WTC11 (cell line): ENCODE measurements around the gene SETD7. TPM values are rescaled to one million over a fixed set of nuclear protein-coding genes. Genes with fewer than 3 reads are reported as not detected.

ENCODE experiments used
- ATAC-seq: fragments of 200-7000 bp; cut with Tn5 transposase; 2 replicates; pipeline ENCODE4 v1.10.0; 2021; ENCODE audit warnings: mild to moderate bottlenecking, moderate library complexity
- CTCF ChIA-PET: fragments of 300-600 bp; sonication (Branson Sonifier 250); formaldehyde crosslinking; loops from one replicate; lab custom pipeline; 2021; ENCODE audit warnings: antibody characterized with exemption; lab: Charles Lee
- POLR2A ChIA-PET: fragments of 350-600 bp; sonication (Branson Sonifier 250); formaldehyde crosslinking; loops from one replicate; lab custom pipeline; 2021; ENCODE audit warnings: antibody characterized with exemption; lab: Charles Lee
- DNase-seq: peaks from one replicate; pipeline ENCODE4 v3.0.0; 2021; ENCODE audit warnings: low spot score
- H3K27ac Mint-ChIP-seq: 2 replicates; pipeline ENCODE4 v1.8.0; 2021; ENCODE audit warnings: mixed read lengths
- H3K27me3 Mint-ChIP-seq: 2 replicates; pipeline ENCODE4 v1.8.0; 2021; ENCODE audit warnings: low read depth, mild to moderate bottlenecking, moderate library complexity, mixed read lengths
- H3K36me3 Mint-ChIP-seq: 2 replicates; pipeline ENCODE4 v1.8.0; 2021; ENCODE audit warnings: mixed read lengths
- H3K4me1 Mint-ChIP-seq: 2 replicates; pipeline ENCODE4 v1.8.0; 2022; ENCODE audit warnings: mixed read lengths
- H3K4me3 Mint-ChIP-seq: 2 replicates; pipeline ENCODE4 v1.8.0; 2021; ENCODE audit warnings: mild to moderate bottlenecking, moderate library complexity, mixed read lengths
- H3K9me3 Mint-ChIP-seq: 2 replicates; pipeline ENCODE4 v1.8.0; 2021; ENCODE audit warnings: mixed read lengths
- AR ChIP-seq: fragments of 250-450 bp; sonication (Bioruptor Pico); IDR thresholded peaks from 2 replicates; pipeline ENCODE4 v1.9.0; 2021; ENCODE audit warnings: mild to moderate bottlenecking
- ARID4B ChIP-seq: sonication (generic); formaldehyde crosslinking; IDR thresholded peaks from 2 replicates; pipeline ENCODE4 v1.8.0; 2023; ENCODE audit warnings: missing genetic modification reagents, mild to moderate bottlenecking, borderline replicate concordance
- ATF3 ChIP-seq: sonication (generic); formaldehyde crosslinking; conservative IDR thresholded peaks from 2 replicates; pipeline ENCODE4 v1.8.1; 2022; ENCODE audit warnings: mild to moderate bottlenecking, missing genetic modification reagents
- ATF6 ChIP-seq: sonication (generic); formaldehyde crosslinking; IDR thresholded peaks from 2 replicates; pipeline ENCODE4 v1.8.1; 2023; ENCODE audit warnings: mild to moderate bottlenecking, missing genetic modification reagents
- ELF4 ChIP-seq: sonication (generic); formaldehyde crosslinking; IDR thresholded peaks from 2 replicates; pipeline ENCODE4 v1.8.1; 2022; ENCODE audit warnings: low read depth, mild to moderate bottlenecking, moderate library complexity, missing genetic modification reagents
- EMX1 ChIP-seq: fragments of 250-450 bp; sonication (Bioruptor Pico); IDR thresholded peaks from 2 replicates; pipeline ENCODE4 v1.8.0; 2021; ENCODE audit warnings: mild to moderate bottlenecking
- FOXJ3 ChIP-seq: sonication (generic); formaldehyde crosslinking; IDR thresholded peaks from 2 replicates; pipeline ENCODE4 v1.9.0; 2021; ENCODE audit warnings: missing genetic modification reagents, mild to moderate bottlenecking, borderline replicate concordance
- GABPB1 ChIP-seq: sonication (generic); formaldehyde crosslinking; IDR thresholded peaks from 2 replicates; pipeline ENCODE4 v1.8.1; 2023; ENCODE audit warnings: mild to moderate bottlenecking, missing genetic modification reagents
- IRF1 ChIP-seq: sonication (generic); formaldehyde crosslinking; IDR thresholded peaks from 2 replicates; pipeline ENCODE4 v1.8.0; 2023; ENCODE audit warnings: missing genetic modification reagents
- JUN ChIP-seq: sonication (generic); formaldehyde crosslinking; IDR thresholded peaks from 2 replicates; pipeline ENCODE4 v1.8.0; 2023; ENCODE audit warnings: mild to moderate bottlenecking, missing genetic modification reagents
- NR1H2 ChIP-seq: sonication (generic); formaldehyde crosslinking; IDR thresholded peaks from 2 replicates; pipeline ENCODE4 v1.9.0; 2021; ENCODE audit warnings: mild to moderate bottlenecking, moderate library complexity, missing genetic modification reagents
- NR2C2 ChIP-seq: sonication (generic); formaldehyde crosslinking; IDR thresholded peaks from 2 replicates; pipeline ENCODE4 v1.8.0; 2022; ENCODE audit warnings: mild to moderate bottlenecking, missing genetic modification reagents
- SMAD4 ChIP-seq: sonication (generic); formaldehyde crosslinking; IDR thresholded peaks from 2 replicates; pipeline ENCODE4 v1.8.0; 2022; ENCODE audit warnings: mild to moderate bottlenecking, missing genetic modification reagents
- ZMAT4 ChIP-seq: fragments of 250-450 bp; sonication (Bioruptor Pico); IDR thresholded peaks from 2 replicates; pipeline ENCODE4 v1.9.0; 2021; ENCODE audit warnings: mild to moderate bottlenecking
- ZNF263 ChIP-seq: sonication (generic); formaldehyde crosslinking; IDR thresholded peaks from 2 replicates; pipeline ENCODE4 v1.8.1; 2022; ENCODE audit warnings: low read depth, mild to moderate bottlenecking, moderate library complexity, missing genetic modification reagents
- total RNA-seq: library from RNA; stranded (reverse); gene quantifications from 3 replicates; pipeline ENCODE4 v1.2.3, GENCODE V29; 2021

SETD7 gene
- total RNA-seq, 1 experiment from 2014 or later, result 5.6 TPM

GRCh38 chr4:139455126-139455538, 100.9 kb downstream of the SETD7 start:
- Mint-ChIP-seq H3K36me3 (peaks cover 2% of the 10 kb centered on the region; the same call in 1 of the 2 replicates), H3K4me3 (peak overlapping the region; percentile 96), H3K9me3 (peaks cover 2% of the 10 kb centered on the region), H3K4me1 (peaks cover 68% of the 10 kb centered on the region), H3K27ac (no peak overlapping the region), H3K27me3 (no peaks in the 10 kb centered on the region)
- TF ChIP-seq JUN (no peak), NR2C2 (CRISPR knock-in tag) (no peak), ATF6 (CRISPR knock-in tag) (no peak), ARID4B (CRISPR knock-in tag) (no peak), ELF4 (CRISPR knock-in tag) (no peak), NR1H2 (CRISPR knock-in tag) (no peak), ZMAT4 (CRISPR knock-in tag) (no peak), ATF3 (no peak), SMAD4 (CRISPR knock-in tag) (no peak), IRF1 (CRISPR knock-in tag) (no peak), EMX1 (CRISPR knock-in tag) (no peak), ZNF263 (CRISPR knock-in tag) (no peak), GABPB1 (CRISPR knock-in tag) (no peak), AR (no peak), FOXJ3 (CRISPR knock-in tag) (no peak)
- ChIA-PET POLR2A (no interaction called here), CTCF (no interaction called here)
- DNase-seq, result no peak
- ATAC-seq, result no peak
